GM08714 (cell line): ENCODE measurements around the gene HRH3.
A peak's percentile ranks its signal among the peaks of the same experiment; 100 is the strongest.

Experiments
- H3K4me3 ChIP-seq: fragments of 200-500 bp; sonication (Bioruptor generic); 2 replicates; pipeline ENCODE4 v1.5.1; 2014; ENCODE audit warnings: mild to moderate bottlenecking, low read length, inconsistent platforms
- ZNF274 ChIP-seq: IDR thresholded peaks from 2 replicates; pipeline ENCODE4 v1.6.1; 2012; ENCODE audit warnings: mild to moderate bottlenecking, low read depth, low read length

Gene HRH3

DNA sequence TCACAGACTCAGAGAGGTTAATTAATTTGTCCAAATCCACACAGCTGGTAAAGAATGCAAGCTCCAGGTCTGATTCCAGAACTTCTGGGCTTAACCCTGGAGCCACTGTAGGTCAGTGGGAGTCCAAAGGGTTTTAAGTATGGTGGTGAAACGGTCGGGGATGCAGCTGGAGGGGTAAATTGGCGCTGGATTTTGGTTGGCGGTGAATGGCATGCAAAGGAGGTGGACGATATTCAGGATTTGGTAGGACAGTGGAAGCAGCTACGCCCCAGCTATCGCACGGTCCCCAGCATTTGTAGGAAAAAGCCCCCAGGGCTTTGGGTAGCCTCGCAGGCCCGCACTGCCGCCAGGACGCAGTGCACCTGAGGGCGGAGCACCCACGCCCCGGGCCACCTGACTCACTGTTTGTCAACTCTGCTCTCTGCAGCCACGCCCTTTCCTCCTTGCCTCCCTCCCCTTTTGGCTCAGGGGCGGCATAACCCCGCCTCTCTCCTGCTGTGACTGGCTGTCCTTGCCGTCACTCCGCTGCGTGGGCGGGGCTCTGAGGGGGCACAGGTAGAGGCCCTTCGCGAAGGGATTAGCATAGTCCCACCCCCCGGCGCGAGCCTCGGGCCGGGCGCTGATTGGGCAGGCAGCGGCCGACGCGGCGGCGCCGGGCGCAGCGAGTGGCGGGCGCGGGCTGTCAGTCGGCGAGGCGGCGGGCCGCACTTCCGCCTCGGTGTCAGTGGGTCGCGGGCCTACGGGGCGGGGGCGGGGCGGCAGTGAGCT is 17.9 kb upstream of the HRH3 start, which contains the start of gene OSBPL2:
Gene OSBPL2, plus strand, starts transcription at position 721 of the 768 bp plus-strand sequence. CDS start 17,664 bp downstream, outside the sequence.
- H3K4me3 ChIP-seq, result peak within 1 kb of the TSS; percentile 74
- TF ChIP-seq ZNF274, result no peak

DNA sequence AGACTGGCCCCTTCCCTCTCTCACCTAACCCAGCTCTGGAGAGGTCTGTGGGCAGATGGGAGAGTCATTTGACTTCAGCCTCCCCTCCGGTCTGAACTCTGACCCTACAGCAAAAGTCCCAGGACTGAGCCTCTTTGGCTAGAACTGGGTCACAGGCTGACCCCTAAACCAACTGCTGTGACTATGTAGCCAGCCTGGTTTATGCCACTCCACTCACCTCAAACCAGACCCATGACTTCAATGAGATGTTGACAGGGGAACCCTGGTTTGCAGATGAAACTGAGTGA is 17.4 kb upstream of the HRH3 start:
- H3K4me3 ChIP-seq, result no peak overlapping the region; the same call in 1 of the 2 replicates
- TF ChIP-seq ZNF274, result no peak

DNA sequence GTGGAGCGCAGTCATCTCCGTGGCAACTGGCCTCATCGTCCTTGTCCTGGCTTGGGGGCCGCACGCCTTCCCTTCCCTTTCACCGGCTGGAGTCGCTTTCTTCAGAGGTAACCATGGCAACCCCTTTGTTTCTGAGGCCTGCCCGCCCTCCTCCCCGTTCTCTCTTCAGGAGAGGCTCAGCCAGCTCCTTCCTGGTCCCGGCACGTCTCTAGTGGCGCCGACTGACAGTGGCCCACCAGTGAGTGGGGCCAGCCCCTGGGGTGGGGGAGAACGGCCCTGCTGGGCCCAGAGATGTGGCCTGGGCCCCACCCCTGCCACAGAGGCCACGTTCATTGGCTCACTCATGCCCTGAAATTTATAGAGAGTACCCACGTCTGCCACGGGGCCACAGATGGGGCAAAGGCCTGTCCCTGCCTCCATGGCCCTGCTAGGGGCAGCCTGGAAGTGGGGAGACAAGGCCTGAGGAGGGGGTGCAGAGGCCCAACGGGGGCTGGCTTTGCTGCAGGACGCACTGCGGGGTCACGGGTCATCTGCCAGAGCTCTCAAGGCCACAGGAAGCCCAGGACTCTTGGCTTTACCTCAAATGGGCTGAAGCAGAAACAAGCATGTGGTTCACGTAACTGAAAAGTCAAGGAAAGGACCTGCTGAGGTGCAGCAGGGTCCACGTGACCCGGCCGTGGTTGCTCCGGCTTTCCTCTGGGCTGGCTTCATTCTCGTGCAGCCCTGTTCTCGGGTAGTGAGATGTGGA is 16.9 kb upstream of the HRH3 start:
- H3K4me3 ChIP-seq, result no peak overlapping the region
- no peak for TF ChIP-seq ZNF274

DNA sequence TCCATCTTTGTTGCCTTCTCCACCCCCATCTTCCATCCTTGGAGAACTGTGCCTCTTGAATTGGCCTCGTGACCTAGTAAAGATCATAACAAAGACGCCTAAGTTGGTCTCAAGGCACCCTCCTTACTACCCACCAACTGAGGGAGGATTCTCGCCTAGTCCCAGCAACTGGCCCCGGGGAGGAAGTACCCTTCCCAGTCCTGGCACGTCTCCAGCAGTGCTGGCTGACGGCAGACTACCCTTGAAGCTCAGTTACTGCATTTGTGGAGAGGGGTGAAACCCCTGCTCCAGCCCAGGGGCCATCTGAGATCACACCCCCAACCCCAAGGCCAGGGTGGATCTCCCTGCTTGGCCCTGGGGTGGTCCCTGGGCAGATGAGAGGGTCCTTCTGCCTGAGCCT is 16.1 kb upstream of the HRH3 start:
- no peak for TF ChIP-seq ZNF274
- no peak overlapping the region for H3K4me3 ChIP-seq

DNA sequence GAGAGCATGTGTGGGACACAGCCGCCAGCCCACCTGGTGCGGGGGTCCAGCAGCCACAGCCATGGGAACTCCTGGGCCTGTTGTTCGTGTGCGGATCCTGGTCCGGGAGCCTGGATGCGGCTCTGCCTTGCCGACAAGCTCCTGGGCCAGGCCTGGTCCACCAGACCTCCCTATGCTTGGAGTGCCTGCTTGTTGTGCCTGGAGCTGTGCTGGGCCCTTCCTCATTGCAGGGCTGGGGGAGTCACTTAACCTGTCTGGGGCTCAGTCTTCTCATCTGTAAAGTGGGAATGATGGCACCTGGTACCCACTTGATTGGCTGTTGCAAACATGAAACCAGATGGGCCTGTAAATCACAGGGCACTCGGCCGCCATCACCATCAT is 15.7 kb upstream of the HRH3 start:
- no peak for TF ChIP-seq ZNF274
- no peak overlapping the region for H3K4me3 ChIP-seq

DNA sequence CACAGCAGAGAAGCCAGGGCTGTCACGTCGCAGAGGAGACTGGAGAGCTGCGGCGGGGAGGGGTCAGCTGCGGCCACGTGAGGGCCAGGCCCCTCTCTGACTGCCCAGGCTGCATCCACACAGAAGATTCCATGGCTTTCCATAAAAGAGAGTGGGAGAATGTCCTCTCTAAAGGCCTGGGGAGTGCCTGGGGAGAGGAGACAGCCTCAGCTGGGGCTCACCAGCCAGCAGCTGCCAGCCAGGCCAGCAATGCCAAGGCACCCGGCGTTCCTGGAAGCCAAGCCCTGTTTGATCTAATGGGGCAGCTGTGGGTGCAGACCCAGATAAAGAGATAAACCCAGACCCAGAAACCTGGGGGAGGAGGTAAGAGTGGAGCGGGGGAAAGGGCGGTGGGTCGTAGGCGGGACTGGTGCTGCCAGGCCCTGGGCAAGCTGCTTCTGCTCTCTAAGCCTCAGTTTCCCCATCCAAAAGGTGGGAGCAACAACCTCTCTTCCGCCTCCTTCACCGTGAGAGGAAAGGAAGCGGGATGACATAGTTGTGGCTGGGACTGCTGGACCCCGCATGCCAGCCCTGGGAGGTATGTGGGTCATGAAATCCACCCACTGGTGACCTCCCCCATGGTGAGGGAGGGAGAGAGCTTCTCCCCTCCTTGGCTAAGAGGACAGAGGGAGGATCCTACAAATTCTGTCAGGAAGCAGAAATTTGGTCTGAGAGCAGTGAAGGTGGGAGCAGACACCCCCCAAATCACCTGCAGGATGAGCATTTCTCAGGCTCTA is 15.1 kb upstream of the HRH3 start:
- H3K4me3 ChIP-seq, result no peak overlapping the region
- TF ChIP-seq ZNF274, result no peak

DNA sequence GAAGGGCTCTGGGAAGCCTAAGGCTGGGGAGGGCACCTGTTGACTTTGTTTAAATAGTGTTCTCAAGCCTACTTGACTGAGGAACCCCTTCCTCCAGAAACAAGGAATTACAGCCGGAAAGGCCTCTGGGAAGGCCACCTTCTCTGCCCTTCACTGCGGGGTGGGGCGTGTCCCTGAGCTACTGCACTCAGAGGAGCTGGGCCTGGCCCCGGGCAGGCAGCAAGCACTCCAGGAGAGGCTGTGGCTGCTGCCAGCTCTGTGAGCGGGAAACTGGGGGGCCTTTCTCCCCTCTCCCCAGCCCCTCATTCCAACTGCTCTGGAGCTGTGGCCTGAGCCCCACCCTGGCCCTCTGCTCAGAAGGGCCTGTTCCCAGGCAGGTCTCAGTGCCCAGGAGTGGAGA is 14.3 kb upstream of the HRH3 start:
- H3K4me3 ChIP-seq, result no peak overlapping the region
- TF ChIP-seq ZNF274, result no peak

DNA sequence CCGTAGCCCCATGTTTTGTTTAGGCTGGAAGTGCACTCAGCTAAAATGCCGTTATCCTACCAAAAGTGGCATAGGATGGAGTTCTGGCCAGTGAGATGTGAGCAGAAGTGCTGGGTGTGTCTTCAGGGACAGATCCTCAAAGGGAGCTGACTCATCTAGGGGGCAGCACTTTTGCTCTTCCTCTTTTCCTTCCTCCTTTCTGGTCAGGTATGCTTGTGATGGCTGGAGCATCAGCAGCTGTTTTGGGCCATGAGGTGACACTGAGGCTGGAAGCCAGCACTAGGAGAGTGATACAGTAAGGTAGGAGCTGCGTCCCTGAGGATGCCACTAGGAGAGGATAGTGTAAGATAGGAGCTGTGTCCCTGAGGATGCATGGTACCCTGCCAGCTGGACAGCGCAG is 13.6 kb upstream of the HRH3 start:
- H3K4me3 ChIP-seq, result no peak overlapping the region
- no peak for TF ChIP-seq ZNF274

DNA sequence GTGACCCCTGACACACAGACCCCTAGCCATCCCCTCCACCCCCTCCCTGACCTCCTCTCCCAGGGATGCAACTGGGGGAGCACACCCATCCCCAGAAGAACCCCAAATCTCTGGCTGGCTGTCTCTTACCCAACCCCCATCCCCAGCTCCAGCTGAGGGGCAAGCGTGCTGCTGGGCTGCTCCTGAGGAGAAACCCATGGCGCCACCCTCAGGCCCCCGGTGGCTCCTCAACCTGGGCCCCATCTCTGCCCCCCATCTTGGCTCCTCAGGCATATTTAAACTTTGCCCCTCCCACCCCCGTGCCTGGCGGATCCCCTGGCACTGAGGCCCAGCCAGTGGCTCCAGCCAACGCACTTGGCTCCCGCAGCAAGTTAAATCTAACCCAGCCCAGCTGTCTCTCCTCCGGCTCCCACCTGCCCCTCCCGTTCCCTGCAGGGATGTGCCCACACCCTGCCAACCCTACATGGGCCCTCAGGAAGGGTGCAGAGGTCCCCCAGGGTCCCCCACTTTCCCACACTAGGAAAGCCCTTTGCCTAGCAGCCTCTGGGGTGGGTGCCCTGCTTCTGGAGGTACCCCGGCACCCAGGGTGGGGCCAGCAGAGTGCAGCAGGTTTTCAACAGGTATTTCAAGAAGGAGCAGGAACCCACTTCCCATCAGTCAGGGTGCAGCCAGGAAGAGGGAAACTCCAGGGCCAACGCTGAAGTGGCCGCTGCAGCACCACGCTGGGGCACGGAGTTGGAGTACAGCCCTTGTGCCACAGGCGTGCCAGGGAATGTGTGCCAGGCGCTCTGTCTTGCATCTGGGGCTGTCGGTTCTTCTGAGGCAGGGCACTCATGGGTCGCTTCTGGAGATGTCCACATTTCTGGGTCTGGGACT is 12.9 kb upstream of the HRH3 start:
- TF ChIP-seq ZNF274, result no peak

DNA sequence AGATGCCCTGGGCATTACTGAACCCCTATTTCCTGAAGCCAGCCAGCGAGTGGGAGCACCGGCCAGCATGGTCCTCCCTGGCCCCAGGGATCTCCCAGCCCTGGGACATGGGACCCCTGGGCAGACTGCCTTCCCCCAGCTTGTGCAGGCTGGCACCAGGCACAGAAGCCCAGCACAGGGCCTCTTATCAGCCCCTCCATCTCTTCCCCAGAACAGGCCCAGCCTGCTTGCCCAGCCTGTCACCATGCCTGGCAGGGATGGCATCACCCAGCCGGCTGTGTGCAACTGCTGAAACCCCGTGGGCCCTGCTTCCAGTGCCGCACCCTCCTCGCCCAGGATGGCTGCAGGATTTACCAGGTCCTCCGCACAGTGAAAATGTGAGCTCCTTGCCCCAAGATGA is 12.1 kb upstream of the HRH3 start:
- no peak for TF ChIP-seq ZNF274
- H3K4me3 ChIP-seq, result no peak overlapping the region

More for the DNA sequence above, 12.9 kb upstream of the HRH3 start:
- H3K4me3 ChIP-seq, result no peak overlapping the region

DNA sequence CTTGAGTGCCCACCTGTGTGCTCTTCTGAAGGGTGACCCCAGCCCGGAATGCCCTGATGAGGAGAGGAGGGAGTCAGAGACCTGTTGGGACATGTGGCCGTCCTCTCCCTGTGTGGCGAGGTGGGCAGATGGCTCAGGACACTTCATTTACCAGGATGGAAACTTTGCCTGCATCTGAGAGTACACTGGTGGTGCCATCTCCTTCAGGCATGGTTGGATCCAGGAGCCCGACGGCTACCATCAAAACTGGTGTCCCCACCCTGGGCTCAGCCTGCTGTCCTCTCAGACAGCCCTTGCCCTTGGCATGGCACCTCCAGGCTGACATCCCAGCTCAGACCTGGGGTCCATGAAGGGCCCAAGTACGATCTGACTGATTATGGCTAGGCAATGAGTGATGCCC is 11.2 kb upstream of the HRH3 start:
- H3K4me3 ChIP-seq, result no peak overlapping the region
- no peak for TF ChIP-seq ZNF274

DNA sequence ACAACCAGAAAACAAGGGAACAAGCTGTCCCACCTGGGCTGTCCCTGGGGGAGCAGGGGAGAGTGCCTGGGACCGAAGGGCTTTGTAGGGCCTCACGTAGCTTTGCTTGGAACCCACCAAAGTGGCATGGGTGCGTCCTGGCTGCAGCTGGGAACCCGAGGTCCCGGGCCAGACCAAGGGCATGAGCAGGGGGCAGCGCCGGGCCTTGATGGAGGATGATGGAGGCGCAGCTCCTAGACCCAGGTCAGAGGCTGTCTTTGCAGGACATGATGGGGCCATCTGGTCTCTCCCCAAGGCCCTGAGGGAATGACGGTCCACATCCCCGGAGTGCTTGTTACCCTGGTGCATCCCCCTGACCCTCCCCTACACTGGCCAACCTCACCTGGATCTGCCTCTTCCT is 10.6 kb upstream of the HRH3 start:
- TF ChIP-seq ZNF274, result no peak
- H3K4me3 ChIP-seq, result no peak overlapping the region

DNA sequence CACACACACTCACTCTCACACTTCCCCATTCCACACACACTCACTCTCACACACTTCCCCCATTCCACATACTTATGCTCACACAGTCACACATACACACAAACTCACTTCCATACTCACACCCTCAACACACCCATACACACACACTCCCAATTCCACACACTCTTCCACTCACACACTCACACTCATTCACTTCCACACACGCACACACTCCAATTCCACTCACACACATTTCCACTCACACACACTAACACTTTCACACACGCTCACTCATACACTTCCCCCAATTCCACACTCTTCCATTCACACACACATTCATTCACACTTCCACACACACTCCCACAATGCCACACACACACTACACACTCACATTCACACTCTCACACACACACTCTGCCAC is 10.2 kb upstream of the HRH3 start:
- no peak for TF ChIP-seq ZNF274
- H3K4me3 ChIP-seq, result no peak overlapping the region

DNA sequence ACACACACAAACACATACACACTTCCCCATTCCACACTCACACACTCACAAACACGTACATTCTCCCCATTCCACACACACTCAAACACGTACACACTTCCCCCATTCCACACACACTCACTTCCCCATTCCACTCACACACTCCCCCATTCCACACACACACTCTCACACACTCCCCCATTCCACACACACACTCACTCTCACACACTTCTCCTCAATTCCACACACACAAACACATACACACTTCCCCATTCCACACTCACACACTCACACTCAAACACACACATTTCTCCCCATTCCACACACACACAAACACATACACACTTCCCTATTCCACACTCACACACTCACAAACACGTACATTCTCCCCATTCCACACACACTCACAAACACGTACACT is 9.6 kb upstream of the HRH3 start:
- no peak for TF ChIP-seq ZNF274

More for the DNA sequence above, 9.6 kb upstream of the HRH3 start:
- no peak overlapping the region for H3K4me3 ChIP-seq
